HG02973 (cell line): ENCODE results near the gene CTNNAL1.
A peak's percentile ranks its signal among the peaks of the same experiment; 100 is the strongest.
"Not testable (repeated sequence)": the region's sequence is repeated elsewhere in the genome, so short reads cannot be mapped to it uniquely, and the experiment has no call there.

Source experiments
- ATAC-seq: cut with Tn5 transposase; IDR thresholded peaks from one replicate; pipeline ENCODE4 v1.9.1; 2021; ENCODE audit warnings: moderate library complexity; ENCODE audit not compliant: unreplicated experiment

Gene CTNNAL1

GRCh38 chr9:108933718-108934322, 79.5 kb downstream of the CTNNAL1 start, which contains the start of gene ELP1:
TSS of gene ELP1 (minus strand) at chr9:108934124. CDS start at chr9:108931146, 2,978 bp downstream.
- ATAC-seq: peak; percentile 87

GRCh38 chr9:108933231-108933717, 80.0 kb downstream of the CTNNAL1 start:
- no peak for ATAC-seq

GRCh38 chr9:108928386-108928785, 84.9 kb downstream of the CTNNAL1 start:
- ATAC-seq: no peak

GRCh38 chr9:108924466-108924865, 88.8 kb downstream of the CTNNAL1 start:
- no peak for ATAC-seq

GRCh38 chr9:108921200-108921599, 92.1 kb downstream of the CTNNAL1 start:
- no peak for ATAC-seq

GRCh38 chr9:108920401-108920800, 92.9 kb downstream of the CTNNAL1 start:
- ATAC-seq: not testable (repeated sequence)

- no peak for ATAC-seq
These were observed 93.8 kb downstream of the CTNNAL1 start for GRCh38 chr9:108919517-108919916.

- no peak for ATAC-seq
These were observed 99.9 kb downstream of the CTNNAL1 start for GRCh38 chr9:108913391-108913790.

GRCh38 chr9:108911820-108912219, 101.5 kb downstream of the CTNNAL1 start:
- no peak for ATAC-seq

GRCh38 chr9:108910914-108911313, 102.4 kb downstream of the CTNNAL1 start:
- no peak for ATAC-seq

- no peak for ATAC-seq
These were observed 102.9 kb downstream of the CTNNAL1 start for GRCh38 chr9:108910402-108910801.

- no peak for ATAC-seq
These were observed 107.8 kb downstream of the CTNNAL1 start for GRCh38 chr9:108905494-108905893.

- ATAC-seq: no peak
These were observed 109.1 kb downstream of the CTNNAL1 start for GRCh38 chr9:108904161-108904560.

- no peak for ATAC-seq
These were observed 109.7 kb downstream of the CTNNAL1 start for GRCh38 chr9:108903420-108904103.

GRCh38 chr9:108900176-108900575, 113.1 kb downstream of the CTNNAL1 start:
- ATAC-seq: no peak

GRCh38 chr9:108899023-108899695, 114.1 kb downstream of the CTNNAL1 start:
- not testable (repeated sequence) for ATAC-seq

- ATAC-seq: no peak
These were observed 115.8 kb downstream of the CTNNAL1 start for GRCh38 chr9:108897324-108898096.

GRCh38 chr9:108894225-108894997, 118.9 kb downstream of the CTNNAL1 start:
- ATAC-seq: no peak
